ENCODE data around the gene PPM1B.

GRCh38 chr2:44242904-44243303 lies 74.2 kb downstream of the PPM1B start:
- no peak for TF ChIP-seq EZH2 (IDR thresholded peaks at IDR 0.05; ENCODE audit: borderline replicate concordance, low read depth, low read length, poor library complexity, severe bottlenecking)
- TF ChIP-seq, protein P1, sequence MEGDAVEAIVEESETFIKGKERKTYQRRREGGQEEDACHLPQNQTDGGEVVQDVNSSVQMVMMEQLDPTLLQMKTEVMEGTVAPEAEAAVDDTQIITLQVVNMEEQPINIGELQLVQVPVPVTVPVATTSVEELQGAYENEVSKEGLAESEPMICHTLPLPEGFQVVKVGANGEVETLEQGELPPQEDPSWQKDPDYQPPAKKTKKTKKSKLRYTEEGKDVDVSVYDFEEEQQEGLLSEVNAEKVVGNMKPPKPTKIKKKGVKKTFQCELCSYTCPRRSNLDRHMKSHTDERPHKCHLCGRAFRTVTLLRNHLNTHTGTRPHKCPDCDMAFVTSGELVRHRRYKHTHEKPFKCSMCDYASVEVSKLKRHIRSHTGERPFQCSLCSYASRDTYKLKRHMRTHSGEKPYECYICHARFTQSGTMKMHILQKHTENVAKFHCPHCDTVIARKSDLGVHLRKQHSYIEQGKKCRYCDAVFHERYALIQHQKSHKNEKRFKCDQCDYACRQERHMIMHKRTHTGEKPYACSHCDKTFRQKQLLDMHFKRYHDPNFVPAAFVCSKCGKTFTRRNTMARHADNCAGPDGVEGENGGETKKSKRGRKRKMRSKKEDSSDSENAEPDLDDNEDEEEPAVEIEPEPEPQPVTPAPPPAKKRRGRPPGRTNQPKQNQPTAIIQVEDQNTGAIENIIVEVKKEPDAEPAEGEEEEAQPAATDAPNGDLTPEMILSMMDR (conservative IDR thresholded peaks at IDR 0.05; ENCODE audit: low read depth, low read length): no peak

Measured in A673 (cell line).